Esophagus squamous epithelium (tissue), 5 donors: ENCODE measurements around the gene ABCE1. TPM values are rescaled to one million over a fixed set of nuclear protein-coding genes. Genes with fewer than 3 reads are reported as not detected.
"Not testable (repeated sequence)": the region's sequence is repeated elsewhere in the genome, so short reads cannot be mapped to it uniquely, and the experiment has no call there.

ENCODE experiments used
- DNase-seq: peaks from one replicate; lab custom pipeline; 2025; lab: John Stamatoyannopoulos, UW
- H3K27ac ChIP-seq, 4 donors: fragments of 200-600 bp; sonication (generic); one replicate each; pipeline ENCODE4 v1.5.1; 2016 to 2019; ENCODE audit warnings: mild to moderate bottlenecking in 1 of 4
- H3K27me3 ChIP-seq, 4 donors: fragments of 200-600 bp; sonication (generic); 1 replicate in 3 of 4; 2 replicates in 1 of 4; pipeline versions ENCODE4 v1.5.1 to v1.6.0; 2017 to 2021; ENCODE audit warnings: antibody characterized with exemption in 1 of 4
- H3K36me3 ChIP-seq, 3 donors: fragments of 200-600 bp; sonication (generic); one replicate each; pipeline ENCODE4 v1.5.1; 2016 to 2019
- H3K4me1 ChIP-seq, 3 donors: fragments of 200-600 bp; sonication (generic); one replicate each; pipeline ENCODE4 v1.5.1; 2017 to 2019
- H3K4me3 ChIP-seq, 4 donors: fragments of 200-600 bp; sonication (generic); 1 replicate in 3 of 4; 2 replicates in 1 of 4; pipeline ENCODE4 v1.5.1; 2016 to 2019; ENCODE audit warnings: mild to moderate bottlenecking in 2 of 4, moderate library complexity in 1 of 4
- H3K9me3 ChIP-seq, 3 donors: fragments of 200-600 bp; sonication (generic); one replicate each; pipeline ENCODE4 v1.5.1; 2016 to 2019
- CTCF ChIP-seq, 6 experiments: fragments of 450-650 bp in 4 of 6; fragments of 200-600 bp in 2 of 6; sonication (generic) in 2 of 6; IDR thresholded peaks; one replicate each; pipeline ENCODE4 v1.5.1; 2016 to 2019; ENCODE audit warnings: antibody characterized with exemption in 6 of 6, mild to moderate bottlenecking in 4 of 6, moderate library complexity in 4 of 6
- POLR2A ChIP-seq, 4 donors: fragments of 450-650 bp; IDR thresholded peaks; one replicate each; pipeline ENCODE4 v1.6.1; 2017; ENCODE audit warnings: antibody characterized with exemption in 4 of 4, mild to moderate bottlenecking in 4 of 4, moderate library complexity in 3 of 4
- WGBS, 2 donors: methylation state at CpG; one replicate each; pipeline ENCODE4 v1.1.5; 2018; 5-methylcytosine and 5-hydroxymethylcytosine counted together
- intact Hi-C: fragments of 100-400 bp; cut with DNase I; formaldehyde crosslinking; loops from one replicate; pipeline ENCODE4 v1.15.0; 2022
- total RNA-seq, 4 donors: library from RNA; depleted of rRNA; stranded (reverse); fragments of >200 nt; gene quantifications; one replicate each; pipeline ENCODE4 v1.1.0, GENCODE V29; 2016
- donor health status: DM: yes; HTN: yes; CAD: no.

ABCE1 gene
- total RNA-seq, 4 donors from 2014 or later: 54.8 to 109 (median 84.5) TPM

DNA sequence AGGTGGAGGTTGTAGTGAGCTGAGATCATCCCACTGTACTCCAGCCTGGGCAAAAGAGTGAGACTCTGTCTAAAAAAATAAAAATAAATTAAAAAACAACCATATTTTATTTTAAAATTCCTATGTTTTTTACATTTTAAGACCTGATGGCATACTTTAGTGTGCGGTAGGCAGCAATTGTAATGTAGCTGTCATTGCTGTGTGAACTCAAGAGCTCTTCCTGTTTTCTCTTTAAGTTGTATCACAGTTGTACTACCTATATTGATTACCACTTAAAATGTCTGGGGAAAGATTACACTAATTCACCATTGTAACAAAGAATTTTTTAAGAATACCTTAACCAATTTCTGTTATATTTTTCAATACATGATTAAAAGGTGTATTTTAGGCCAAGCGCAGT is 27.3 kb downstream of the ABCE1 start:
- Histone ChIP-seq H3K4me1 (no peaks in the 10 kb centered on the region), H3K9me3 (no peaks in the 10 kb centered on the region), H3K4me3 (no peak overlapping the region), H3K27me3 (no peaks in the 10 kb centered on the region), H3K27ac (no peak overlapping the region), H3K36me3 (peaks cover 0 to 98% (median 13%) of the 10 kb centered on the region in 3 donors)
- TF ChIP-seq CTCF (IDR thresholded peaks at IDR 0.05) (no peak), POLR2A (IDR thresholded peaks at IDR 0.05) (no peak)
- intact Hi-C loops: no loop called here
- 95 to 99% methylated on average over 2 of the region's 2 CpGs for WGBS, 2 donors
- no peak for DNase-seq

DNA sequence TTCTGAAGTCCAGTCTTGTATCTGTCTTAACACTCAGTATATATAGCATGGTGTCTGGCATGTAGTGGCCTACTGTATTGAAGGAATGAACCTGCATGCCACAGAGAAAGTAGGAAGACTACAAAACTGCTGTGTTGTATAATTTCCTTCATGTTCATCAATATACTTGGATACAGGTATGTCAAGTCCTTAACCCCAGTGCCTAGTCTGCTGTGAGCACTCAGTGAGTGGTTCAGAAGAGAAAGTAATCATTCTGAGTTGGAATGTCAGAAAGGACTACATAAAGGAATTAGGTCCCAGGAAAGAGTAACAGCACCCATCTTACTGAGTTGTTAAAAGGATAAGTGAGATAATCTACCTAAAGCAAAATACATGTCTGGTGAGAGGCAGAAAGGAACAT is 32.0 kb downstream of the ABCE1 start:
- Histone ChIP-seq H3K36me3 (peaks cover 0 to 60% (median 7%) of the 10 kb centered on the region in 3 donors), H3K4me3 (no peak overlapping the region), H3K4me1 (peaks cover 0 to 9% (median 0%) of the 10 kb centered on the region in 3 donors), H3K9me3 (no peaks in the 10 kb centered on the region), H3K27me3 (no peaks in the 10 kb centered on the region), H3K27ac (no peak overlapping the region)
- no peak for TF ChIP-seq POLR2A (IDR thresholded peaks at IDR 0.05)
- no peak for TF ChIP-seq CTCF (IDR thresholded peaks at IDR 0.05)
- intact Hi-C loops: no loop called here
- no peak for DNase-seq

DNA sequence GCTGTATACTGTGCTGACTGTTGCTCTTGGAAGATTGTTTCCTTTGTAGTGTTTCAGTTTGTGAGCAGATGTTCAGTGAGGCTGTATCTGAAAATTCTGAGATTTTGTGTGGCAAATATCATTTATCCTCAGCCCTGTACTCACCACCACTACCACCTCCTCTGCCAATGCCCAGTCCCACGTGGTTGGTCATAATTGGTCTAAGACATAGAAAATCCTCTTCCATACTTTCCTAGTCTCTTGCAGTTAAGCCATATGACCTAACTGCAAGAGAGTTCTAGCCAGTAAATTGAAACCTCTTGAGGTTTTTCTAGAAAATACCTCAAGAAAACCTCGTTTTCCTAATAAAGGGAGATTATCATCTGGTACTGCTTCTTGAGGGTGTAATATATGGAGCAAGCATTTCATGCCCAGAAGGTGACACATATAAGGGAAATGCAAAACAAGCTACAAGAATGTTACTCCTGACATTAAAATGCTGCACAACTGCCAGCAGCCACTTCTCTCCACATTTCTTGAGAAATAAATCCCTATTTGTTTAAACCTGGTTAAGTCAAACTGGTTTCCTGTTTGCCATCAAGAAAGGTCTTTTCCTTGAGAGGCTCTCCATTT is 32.8 kb downstream of the ABCE1 start:
- Histone ChIP-seq H3K9me3 (no peaks in the 10 kb centered on the region), H3K27me3 (no peaks in the 10 kb centered on the region), H3K4me1 (peaks cover 0 to 9% (median 0%) of the 10 kb centered on the region in 3 donors), H3K36me3 (peaks cover 0 to 53% (median under 1%) of the 10 kb centered on the region in 3 donors), H3K27ac (no peak overlapping the region), H3K4me3 (no peak overlapping the region)
- 53 to 60% methylated on average over 2 of the region's 2 CpGs for WGBS, 2 donors
- DNase-seq: no peak
- intact Hi-C loops: no loop called here
- TF ChIP-seq CTCF (IDR thresholded peaks at IDR 0.05) (no peak), POLR2A (IDR thresholded peaks at IDR 0.05) (no peak)

DNA sequence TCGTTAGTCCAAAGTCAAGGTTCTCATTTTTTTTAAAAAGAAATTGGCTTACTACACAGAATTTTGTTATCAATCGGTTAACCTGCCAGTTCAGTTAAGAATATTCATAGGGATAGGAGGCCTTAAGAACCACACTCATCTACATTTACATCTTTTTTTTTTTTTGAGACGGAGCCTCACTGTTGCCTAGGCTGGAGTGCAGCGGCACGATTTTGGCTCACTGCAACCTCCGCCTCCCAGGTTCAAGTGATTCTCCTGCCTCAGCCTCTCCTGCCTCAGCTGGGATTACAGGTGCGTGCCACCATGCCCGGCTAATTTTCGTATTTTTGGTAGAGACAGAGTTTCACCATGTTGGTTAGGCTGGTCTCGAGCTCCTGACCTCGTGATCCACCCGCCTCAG is 33.7 kb downstream of the ABCE1 start:
- Histone ChIP-seq H3K4me1 (peaks cover 0 to 9% (median 0%) of the 10 kb centered on the region in 3 donors), H3K27me3 (no peaks in the 10 kb centered on the region), H3K4me3 (no peak overlapping the region), H3K36me3 (peaks cover 0 to 47% (median 0%) of the 10 kb centered on the region in 3 donors), H3K9me3 (no peaks in the 10 kb centered on the region), H3K27ac (no peak overlapping the region)
- no peak for DNase-seq
- intact Hi-C loops: no loop called here
- 88 to 90% methylated on average over 12 of the region's 12 CpGs for WGBS, 2 donors
- TF ChIP-seq POLR2A (IDR thresholded peaks at IDR 0.05) (no peak), CTCF (IDR thresholded peaks at IDR 0.05) (no peak)

GRCh38 chr4:145132511-145133098 is 34.5 kb downstream of the ABCE1 start:
- WGBS, 2 donors: 44 to 51% methylated on average over 5 of the region's 5 CpGs
- Histone ChIP-seq H3K36me3 (peaks cover 0 to 47% (median 0%) of the 10 kb centered on the region in 3 donors), H3K27me3 (no peaks in the 10 kb centered on the region), H3K4me1 (peaks cover 0 to 9% (median 0%) of the 10 kb centered on the region in 3 donors), H3K4me3 (no peak overlapping the region), H3K9me3 (no peaks in the 10 kb centered on the region), H3K27ac (no peak overlapping the region)
- TF ChIP-seq POLR2A (IDR thresholded peaks at IDR 0.05): no peak
- no peak for TF ChIP-seq CTCF (IDR thresholded peaks at IDR 0.05)
- no peak for DNase-seq
- intact Hi-C loops: no loop called here

GRCh38 chr4:145136219-145136618 is 38.1 kb downstream of the ABCE1 start:
- H3K27me3 ChIP-seq, intact Hi-C loops, H3K4me1 ChIP-seq, DNase-seq, H3K4me3 ChIP-seq, H3K27ac ChIP-seq, H3K9me3 ChIP-seq: not testable (repeated sequence)
- 46 to 55% methylated on average over 1 of the region's 1 CpG for WGBS, 2 donors
- peaks cover 0 to 48% (median 25%) of the 10 kb centered on the region in 3 donors for H3K36me3 ChIP-seq
